OCI-LY1 (cell line): Measurements from ENCODE around the gene KCNN2.

Experiments
- H2AFZ ChIP-seq: fragments of 200-600 bp; sonication (generic), shearing (Covaris generic); 2 replicates; pipeline ENCODE4 v1.6.0; 2014; ENCODE audit warnings: antibody characterized with exemption, mild to moderate bottlenecking, low read length
- H3F3A ChIP-seq: fragments of 200-600 bp; sonication (generic), shearing (Covaris generic); 2 replicates; pipeline ENCODE4 v1.6.0; 2014; ENCODE audit warnings: mild to moderate bottlenecking, antibody characterized with exemption, low read length, moderate library complexity; ENCODE audit not compliant: insufficient read depth
- H3K27ac ChIP-seq: fragments of 200-600 bp; sonication (generic); 2 replicates; pipeline ENCODE4 v1.5.1; 2014; ENCODE audit warnings: low read length, mixed run types, mild to moderate bottlenecking, low read depth; ENCODE audit not compliant: poor library complexity, severe bottlenecking
- H3K27me3 ChIP-seq: fragments of 200-600 bp; sonication (generic); 2 replicates; pipeline ENCODE4 v1.6.0; 2014; ENCODE audit warnings: antibody characterized with exemption, mild to moderate bottlenecking, low read length, moderate library complexity; ENCODE audit not compliant: insufficient read depth
- H3K36me3 ChIP-seq: fragments of 200-600 bp; sonication (generic); 2 replicates; pipeline ENCODE4 v1.6.1; 2014; ENCODE audit warnings: mild to moderate bottlenecking, antibody characterized with exemption, low read length, moderate library complexity, mixed read lengths; ENCODE audit not compliant: insufficient read depth
- H3K4me1 ChIP-seq: fragments of 200-600 bp; sonication (generic); 2 replicates; pipeline ENCODE4 v1.5.1; 2014; ENCODE audit warnings: mild to moderate bottlenecking, low read length, moderate library complexity; ENCODE audit not compliant: insufficient read depth, severe bottlenecking
- H3K4me2 ChIP-seq: fragments of 200-600 bp; sonication (generic), shearing (Covaris generic); 2 replicates; pipeline ENCODE4 v1.6.1; 2014; ENCODE audit warnings: low read length
- H3K4me3 ChIP-seq: fragments of 200-600 bp; sonication (generic); 2 replicates; pipeline ENCODE4 v1.5.1; 2014; ENCODE audit warnings: low read length, low read depth, mild to moderate bottlenecking, mixed read lengths; ENCODE audit not compliant: poor library complexity, severe bottlenecking
- H3K79me2 ChIP-seq: fragments of 200-600 bp; shearing (Covaris generic); 2 replicates; pipeline ENCODE4 v1.6.1; 2016; ENCODE audit warnings: mixed run types, low read length, mixed read lengths; ENCODE audit not compliant: insufficient read depth
- H3K9ac ChIP-seq: fragments of 200-600 bp; sonication (generic), shearing (Covaris generic); 2 replicates; pipeline ENCODE4 v1.6.1; 2014; ENCODE audit warnings: mild to moderate bottlenecking, low read length, mixed read lengths
- H3K9me2 ChIP-seq: fragments of 200-600 bp; sonication (generic), shearing (Covaris generic); 2 replicates; pipeline ENCODE4 v1.6.1; 2014; ENCODE audit warnings: low read depth, mild to moderate bottlenecking, low read length, mixed read lengths
- H3K9me3 ChIP-seq: fragments of 200-600 bp; shearing (Covaris generic); 2 replicates; pipeline ENCODE4 v1.6.1; 2014; ENCODE audit warnings: low read length, mixed read lengths
- H4K20me1 ChIP-seq: fragments of 200-600 bp; sonication (generic), shearing (Covaris generic); 2 replicates; pipeline ENCODE4 v1.6.0; 2016; ENCODE audit warnings: mild to moderate bottlenecking, low read length; ENCODE audit not compliant: insufficient read depth
- CTCF ChIP-seq: fragments of 200-600 bp; sonication (generic), shearing (Covaris generic); IDR thresholded peaks from 2 replicates; pipeline ENCODE4 v1.5.1; 2017; ENCODE audit warnings: mild to moderate bottlenecking, antibody characterized with exemption, low read length, moderate library complexity, mixed read lengths
- EZH2 ChIP-seq: fragments of 200-600 bp; sonication (generic), shearing (Covaris generic); IDR thresholded peaks from 2 replicates; pipeline ENCODE4 v1.8.0; 2017; ENCODE audit warnings: borderline replicate concordance, mixed run types, mild to moderate bottlenecking, antibody characterized with exemption, low read length, moderate library complexity, mixed read lengths

Gene KCNN2

GRCh38 chr5:114367029-114367428 is 5.2 kb downstream of the KCNN2 start:
- Histone ChIP-seq H3F3A (no peaks in the 10 kb centered on the region), H3K4me3 (no peak overlapping the region), H3K9me3 (no peaks in the 10 kb centered on the region), H2AFZ (no peak overlapping the region), H3K4me2 (no peak overlapping the region), H3K9me2 (no peaks in the 10 kb centered on the region), H3K27me3 (no peaks in the 10 kb centered on the region), H3K4me1 (no peaks in the 10 kb centered on the region), H3K27ac (no peak overlapping the region), H3K9ac (no peak overlapping the region), H3K36me3 (no peaks in the 10 kb centered on the region), H3K79me2 (no peaks in the 10 kb centered on the region), H4K20me1 (no peaks in the 10 kb centered on the region)
- no peak for TF ChIP-seq CTCF
- no peak for TF ChIP-seq EZH2

GRCh38 chr5:114369680-114370417 is 8.0 kb downstream of the KCNN2 start:
- Histone ChIP-seq H3K4me1 (no peaks in the 10 kb centered on the region), H3K4me3 (no peak overlapping the region), H3F3A (no peaks in the 10 kb centered on the region), H3K9me2 (no peaks in the 10 kb centered on the region), H3K9ac (no peak overlapping the region), H4K20me1 (no peaks in the 10 kb centered on the region), H3K9me3 (no peaks in the 10 kb centered on the region), H3K79me2 (no peaks in the 10 kb centered on the region), H2AFZ (no peak overlapping the region), H3K4me2 (no peak overlapping the region), H3K27ac (no peak overlapping the region), H3K36me3 (no peaks in the 10 kb centered on the region), H3K27me3 (no peaks in the 10 kb centered on the region)
- TF ChIP-seq EZH2: no peak
- no peak for TF ChIP-seq CTCF

- H2AFZ ChIP-seq: no peak overlapping the region
- no peak overlapping the region for H3K9ac ChIP-seq
- no peaks in the 10 kb centered on the region for H3K9me3 ChIP-seq
- H3F3A ChIP-seq: no peaks in the 10 kb centered on the region
- no peaks in the 10 kb centered on the region for H3K36me3 ChIP-seq
- no peaks in the 10 kb centered on the region for H3K27me3 ChIP-seq
- TF ChIP-seq EZH2: no peak
- no peak for TF ChIP-seq CTCF
- no peak overlapping the region for H3K27ac ChIP-seq
- H3K4me3 ChIP-seq: no peak overlapping the region
- H4K20me1 ChIP-seq: no peaks in the 10 kb centered on the region
- no peaks in the 10 kb centered on the region for H3K9me2 ChIP-seq
- no peaks in the 10 kb centered on the region for H3K79me2 ChIP-seq
- no peak overlapping the region for H3K4me2 ChIP-seq
- H3K4me1 ChIP-seq: no peaks in the 10 kb centered on the region
These were observed 15.4 kb downstream of the KCNN2 start for GRCh38 chr5:114377050-114377844.
